H1 (cell line): ENCODE results near the gene SLC5A11. TPM values are rescaled to one million over a fixed set of nuclear protein-coding genes. Genes with fewer than 3 reads are reported as not detected.

ENCODE experiments used
- CTCF ChIA-PET: fragments of 300-600 bp; sonication (Branson Sonifier 250); formaldehyde crosslinking; loops from one replicate; lab custom pipeline; 2021; ENCODE audit not compliant: partially characterized antibody; lab: Charles Lee
- POLR2A ChIA-PET: fragments of 300-600 bp; sonication (Branson Sonifier 250); formaldehyde crosslinking; loops from one replicate; lab custom pipeline; 2021; ENCODE audit warnings: inconsistent platforms; ENCODE audit not compliant: partially characterized antibody; lab: Charles Lee
- DNase-seq, 2 experiments: peaks; one replicate each; pipeline versions ENCODE4 v3.0.0 to v3.0.0-alpha.2; 2010 to 2022; ENCODE audit warnings: low spot score in 2 of 2, low read depth in 1 of 2, mixed read lengths in 1 of 2
- FAIRE-seq: peaks from 2 replicates; lab custom pipeline; 2011; peaks lifted over from hg19 to GRCh38; lab: Jason Lieb, UNC
- H2AFZ ChIP-seq: 2 replicates; pipeline ENCODE4 v1.8.1; 2012; ENCODE audit warnings: low read length, inconsistent platforms
- H2AK5ac ChIP-seq: 2 replicates; pipeline ENCODE4 v1.6.1; 2013; ENCODE audit warnings: low read depth, low read length
- H2BK120ac ChIP-seq: replicated peaks from 2 replicates; pipeline ENCODE3; 2013; ENCODE audit warnings: low read depth, low read length, inconsistent platforms
- H2BK12ac ChIP-seq: 2 replicates; pipeline ENCODE4 v1.6.1; 2013; ENCODE audit warnings: low read depth, low read length
- H2BK15ac ChIP-seq: 2 replicates; pipeline ENCODE4 v1.6.1; 2013; ENCODE audit warnings: low read length
- H2BK20ac ChIP-seq: 2 replicates; pipeline ENCODE4 v1.6.1; 2013; ENCODE audit warnings: low read length
- H2BK5ac ChIP-seq: 2 replicates; pipeline ENCODE4 v1.6.1; 2013; ENCODE audit warnings: low read depth, low read length
- H3K14ac ChIP-seq: 2 replicates; pipeline ENCODE4 v1.6.1; 2013; ENCODE audit warnings: inconsistent platforms; ENCODE audit not compliant: insufficient read length
- H3K18ac ChIP-seq: 2 replicates; pipeline ENCODE4 v1.6.1; 2013; ENCODE audit warnings: low read length; ENCODE audit errors: extremely low read depth
- H3K23ac ChIP-seq: 2 replicates; pipeline ENCODE4 v1.6.1; 2013; ENCODE audit warnings: inconsistent platforms; ENCODE audit not compliant: insufficient read length
- H3K23me2 ChIP-seq: 2 replicates; pipeline ENCODE4 v1.6.1; 2013; ENCODE audit warnings: low read depth, low read length
- H3K27ac ChIP-seq: 2 replicates; pipeline ENCODE4 v1.6.1; 2011; ENCODE audit warnings: low read depth, low read length, inconsistent platforms
- H3K27me3 ChIP-seq, 4 experiments: replicated peaks in 1 of 4; 1 replicate in 1 of 4; 2 replicates in 3 of 4; pipeline versions ENCODE4 v1.6.1 to v1.8.1; 2011 to 2013; ENCODE audit warnings: low read length in 3 of 4, mild to moderate bottlenecking in 3 of 4, inconsistent platforms in 2 of 4, mixed read lengths in 2 of 4, moderate library complexity in 1 of 4; ENCODE audit not compliant: control insufficient read depth in 3 of 4, insufficient read depth in 3 of 4; ENCODE audit errors: extremely low read depth in 1 of 4
- H3K36me3 ChIP-seq, 4 experiments: 2 replicates each; pipeline versions ENCODE4 v1.6.1 to v1.8.1; 2011 to 2013; ENCODE audit warnings: mild to moderate bottlenecking in 4 of 4, low read length in 3 of 4, moderate library complexity in 2 of 4, control low read depth in 1 of 4, inconsistent platforms in 1 of 4; ENCODE audit not compliant: insufficient read depth in 4 of 4, control insufficient read depth in 2 of 4
- H3K4ac ChIP-seq: replicated peaks from 2 replicates; pipeline ENCODE3; 2013; ENCODE audit warnings: low read length, low read depth, mixed read lengths, inconsistent platforms; ENCODE audit not compliant: insufficient read length
- H3K4me1 ChIP-seq, 4 experiments: replicated peaks in 1 of 4; 1 replicate in 1 of 4; 2 replicates in 3 of 4; pipeline versions ENCODE4 v1.6.1 to v1.8.1; 2011 to 2013; ENCODE audit warnings: low read length in 3 of 4, inconsistent platforms in 2 of 4, mixed read lengths in 1 of 4; ENCODE audit not compliant: insufficient read depth in 4 of 4, control insufficient read depth in 3 of 4
- H3K4me2 ChIP-seq, 2 experiments: 2 replicates each; pipeline versions ENCODE4 v1.6.1 to v1.8.1; 2011 to 2013; ENCODE audit warnings: low read depth in 2 of 2, low read length in 2 of 2, control low read depth in 1 of 2, inconsistent platforms in 1 of 2, mild to moderate bottlenecking in 1 of 2; ENCODE audit not compliant: insufficient read depth in 1 of 2
- H3K4me3 ChIP-seq, 4 experiments: fragments of 200-600, 300-600 bp in 1 of 4; sonication (generic), shearing (Covaris generic), sonication (Bioruptor Twin) in 1 of 4; 2 replicates each; pipeline versions ENCODE4 v1.5.1 to v1.8.1; 2011 to 2016; ENCODE audit warnings: low read length in 4 of 4, low read depth in 3 of 4, control low read depth in 2 of 4, inconsistent platforms in 2 of 4, mild to moderate bottlenecking in 2 of 4, mixed read lengths in 1 of 4, moderate library complexity in 1 of 4; ENCODE audit not compliant: insufficient read depth in 2 of 4; ENCODE audit errors: extremely low read depth in 1 of 4
- H3K56ac ChIP-seq: replicated peaks from 2 replicates; pipeline ENCODE3; 2013; ENCODE audit warnings: low read depth, mild to moderate bottlenecking, mixed read lengths, low read length, inconsistent platforms; ENCODE audit not compliant: insufficient read length
- H3K79me1 ChIP-seq: 2 replicates; pipeline ENCODE4 v1.6.1; 2013; ENCODE audit warnings: low read depth, low read length, control low read depth
- H3K79me2 ChIP-seq, 2 experiments: 2 replicates each; pipeline versions ENCODE4 v1.6.1 to v1.8.1; 2012 to 2013; ENCODE audit warnings: low read length in 2 of 2, mild to moderate bottlenecking in 2 of 2, inconsistent platforms in 1 of 2; ENCODE audit not compliant: insufficient read depth in 2 of 2, control insufficient read depth in 1 of 2
- H3K9ac ChIP-seq, 4 experiments: replicated peaks in 1 of 4; 1 replicate in 1 of 4; 2 replicates in 3 of 4; pipeline versions ENCODE4 v1.6.1 to v1.8.1; 2011 to 2013; ENCODE audit warnings: low read depth in 3 of 4, low read length in 3 of 4, control low read depth in 2 of 4, mild to moderate bottlenecking in 2 of 4, moderate library complexity in 2 of 4, inconsistent platforms in 1 of 4; ENCODE audit errors: extremely low read depth in 1 of 4
- H3K9me3 ChIP-seq, 2 experiments: 2 replicates each; pipeline versions ENCODE4 v1.6.1 to v1.8.1; 2012 to 2013; ENCODE audit warnings: mild to moderate bottlenecking in 2 of 2, moderate library complexity in 2 of 2, control low read depth in 1 of 2, inconsistent platforms in 1 of 2, low read depth in 1 of 2, low read length in 1 of 2, mixed read lengths in 1 of 2; ENCODE audit not compliant: insufficient read depth in 2 of 2
- H4K20me1 ChIP-seq, 2 experiments: replicated peaks in 1 of 2; 2 replicates each; pipeline versions ENCODE3 to v1.8.1; 2011 to 2013; ENCODE audit warnings: inconsistent platforms in 2 of 2, low read length in 2 of 2, mild to moderate bottlenecking in 1 of 2; ENCODE audit not compliant: insufficient read depth in 2 of 2, control insufficient read depth in 1 of 2
- H4K5ac ChIP-seq: 2 replicates; pipeline ENCODE4 v1.6.1; 2013; ENCODE audit warnings: low read length, low read depth, mixed read lengths, inconsistent platforms; ENCODE audit not compliant: insufficient read length
- H4K8ac ChIP-seq: 2 replicates; pipeline ENCODE4 v1.8.0; 2013; ENCODE audit warnings: mild to moderate bottlenecking, moderate library complexity, low read length, inconsistent platforms; ENCODE audit not compliant: insufficient read depth; ENCODE audit errors: extremely low read depth
- H4K91ac ChIP-seq: replicated peaks from 2 replicates; pipeline ENCODE3; 2013; ENCODE audit warnings: low read length, mixed read lengths, inconsistent platforms; ENCODE audit not compliant: insufficient read length
- CHD2 ChIP-seq: IDR thresholded peaks from 2 replicates; pipeline ENCODE4 v1.6.1; 2012; ENCODE audit warnings: low read length, improper control_type of control experiment
- NANOG ChIP-seq: IDR thresholded peaks from 2 replicates; pipeline ENCODE4 v1.6.1; 2011; ENCODE audit warnings: low read length, low read depth, mild to moderate bottlenecking, inconsistent platforms; ENCODE audit not compliant: insufficient read depth, poor library complexity, severe bottlenecking
- NRF1 ChIP-seq: IDR thresholded peaks from 2 replicates; pipeline ENCODE4 v1.6.1; 2011; ENCODE audit warnings: mild to moderate bottlenecking, low read depth, low read length, improper control_type of control experiment
- POLR2AphosphoS5 ChIP-seq: IDR thresholded peaks from 2 replicates; pipeline ENCODE4 v1.6.1; 2011; ENCODE audit warnings: low read depth, low read length
- RXRA ChIP-seq: IDR thresholded peaks from 2 replicates; pipeline ENCODE4 v1.6.1; 2011; ENCODE audit warnings: low read depth, mild to moderate bottlenecking, low read length, moderate library complexity; ENCODE audit not compliant: insufficient read depth
- SIN3A ChIP-seq, 2 experiments: IDR thresholded peaks in 1 of 2; conservative IDR thresholded peaks in 1 of 2; 2 replicates each; pipeline ENCODE4 v1.6.1; 2011 to 2012; ENCODE audit warnings: low read length in 2 of 2, improper control_type of control experiment in 1 of 2, low read depth in 1 of 2, mild to moderate bottlenecking in 1 of 2
- SIRT6 ChIP-seq: IDR thresholded peaks from one replicate; pipeline ENCODE4 v1.7.1; 2012; ENCODE audit warnings: low read length, inconsistent platforms
- SIX5 ChIP-seq: IDR thresholded peaks from 2 replicates; pipeline ENCODE4 v1.6.1; 2011; ENCODE audit warnings: mild to moderate bottlenecking, low read depth, low read length
- YY1 ChIP-seq: IDR thresholded peaks from 2 replicates; pipeline ENCODE4 v1.6.1; 2011; ENCODE audit warnings: low read depth, mild to moderate bottlenecking, low read length
- WGBS, 2 experiments: shearing (Covaris generic) in 1 of 2; methylation state at CpG; one replicate each; pipeline versions ENCODE4 v1.1.6 to v1.1.7; 2013 to 2015; ENCODE audit warnings: low lambda C conversion rate in 2 of 2, mixed read lengths in 2 of 2, inconsistent platforms in 1 of 2, low coverage in 1 of 2, missing lambda C conversion rate in 1 of 2; ENCODE audit not compliant: insufficient replicate concordance in 2 of 2, insufficient coverage in 1 of 2, insufficient read length in 1 of 2; ENCODE audit errors: extremely low coverage in 1 of 2, missing lambda C conversion rate in 1 of 2; 5-methylcytosine and 5-hydroxymethylcytosine counted together
- polyA plus RNA-seq, 7 experiments: library from polyadenylated mRNA; depleted of rRNA in 3 of 7; stranded (reverse) in 5 of 7; unstranded in 2 of 7; fragments of >200 nt in 5 of 7; fragments of 200-250 nt in 2 of 7; gene quantifications; 1 replicate in 5 of 7; 2 replicates in 1 of 7; 4 replicates in 1 of 7; pipeline versions ENCODE4 v1.2.1 to v1.2.3, GENCODE V29; 2011 to 2013; ENCODE audit warnings: missing spikeins in 2 of 7, mixed read lengths in 2 of 7
- total RNA-seq: library from RNA; stranded (reverse); fragmentation: NEBNext Ultra II Directional; extraction: Animal tissue kit (Norgen Biotek cat#: 25700); gene quantifications from 2 replicates; pipeline ENCODE4 v1.2.1, GENCODE V29; 2021

The SLC5A11 gene
- total and polyA plus RNA-seq, 2 of the 8 experiments (the other 6 are each of a cell fraction or from before 2014, with no cell fraction given): 0.26 to 0.59 TPM

DNA sequence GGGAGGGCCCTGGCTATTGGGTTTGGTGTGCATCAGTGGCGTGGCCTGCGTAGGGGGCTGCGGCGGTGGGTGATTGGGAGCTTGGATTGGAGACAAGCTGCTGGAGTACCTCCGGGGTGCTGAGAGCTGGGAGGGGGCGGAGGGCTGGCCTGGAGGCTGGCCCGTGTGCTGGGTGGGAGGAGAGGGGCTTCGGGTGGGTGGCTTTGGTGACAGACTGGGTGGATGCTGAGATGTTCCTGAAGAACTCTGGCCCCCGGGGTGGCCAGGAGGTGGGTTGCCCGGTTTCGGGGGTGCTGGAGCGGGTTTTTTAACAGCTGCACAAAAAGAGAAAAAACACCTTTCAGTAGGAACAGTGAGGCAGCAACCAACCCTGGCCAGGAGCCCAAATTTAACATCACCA, 85.3 kb downstream of the SLC5A11 start:
- FAIRE-seq (no peak), DNase-seq (no peak)
- no peak overlapping the region for H2AK5ac ChIP-seq
- ChIA-PET POLR2A (no interaction called here), CTCF (interaction anchor here (0.5 kb wide), 1 partner anchor 330 kb away, joined by 3 read pairs; no protein-coding TSS in a partner anchor)
- H3K79me1 ChIP-seq: no peaks in the 10 kb centered on the region; the same call in 1 of the 2 replicates
- H2BK120ac ChIP-seq: no peak overlapping the region
- H3K23ac ChIP-seq: no peak overlapping the region
- no peak for TF ChIP-seq YY1
- TF ChIP-seq NANOG: no peak
- no peak for TF ChIP-seq CHD2
- TF ChIP-seq SIN3A (conservative IDR thresholded peaks at IDR 0.05 in 1 of 2, IDR thresholded peaks at IDR 0.05 in 1 of 2; ENCODE audit: low read depth in 1 of 2, low read length in 2 of 2): no peak
- no peak for TF ChIP-seq SIX5
- no peak for TF ChIP-seq RXRA
- TF ChIP-seq POLR2AphosphoS5: no peak
- no peak for TF ChIP-seq NRF1
- no peak for TF ChIP-seq SIRT6
- no peaks in the 10 kb centered on the region for H3K4me1 ChIP-seq
- H4K20me1 ChIP-seq: peaks cover 0 to 4% of the 10 kb centered on the region in 2 experiments
- H3K56ac ChIP-seq: no peak overlapping the region
- H3K27ac ChIP-seq: no peak overlapping the region
- H3K4me2 ChIP-seq: no peak overlapping the region
- H3K4me3 ChIP-seq: no peak overlapping the region
- no peak overlapping the region for H3K9ac ChIP-seq
- no peak overlapping the region for H2AFZ ChIP-seq
- H2BK15ac ChIP-seq: no peak overlapping the region
- no peak overlapping the region for H2BK20ac ChIP-seq
- H3K14ac ChIP-seq: no peak overlapping the region
- H4K5ac ChIP-seq: no peak overlapping the region
- no peaks in the 10 kb centered on the region for H3K9me3 ChIP-seq
- 95% methylated on average over 11 of the region's 12 CpGs; no CpG with 5 or more reads in 1 of the 2 experiments for WGBS, 2 experiments
- no peaks in the 10 kb centered on the region for H3K23me2 ChIP-seq
- no peak overlapping the region for H3K18ac ChIP-seq
- no peaks in the 10 kb centered on the region for H3K27me3 ChIP-seq
- H3K36me3 ChIP-seq: peaks cover 8 to 32% (median 19%) of the 10 kb centered on the region in 4 experiments; a peak in 6 of 8 replicates
- no peak overlapping the region for H2BK5ac ChIP-seq
- H2BK12ac ChIP-seq: no peak overlapping the region
- no peak overlapping the region for H4K91ac ChIP-seq
- H4K8ac ChIP-seq: no peak overlapping the region
- H3K4ac ChIP-seq: no peak overlapping the region
- H3K79me2 ChIP-seq: no peaks in the 10 kb centered on the region
